GM23248 (cell line): Measurements from ENCODE around the gene INO80B. TPM values are rescaled to one million over a fixed set of nuclear protein-coding genes. Genes with fewer than 3 reads are reported as not detected.
A peak's percentile ranks its signal among the peaks of the same experiment; 100 is the strongest.
"Not testable (repeated sequence)": the region's sequence is repeated elsewhere in the genome, so short reads cannot be mapped to it uniquely, and the experiment has no call there.

Experiments
- DNase-seq: peaks from one replicate; pipeline ENCODE4 v3.0.0-alpha.2; 2015
- H2AFZ ChIP-seq: fragments of 200-600 bp; sonication (generic); 2 replicates; pipeline ENCODE4 v1.6.1; 2016; ENCODE audit warnings: antibody characterized with exemption
- H3F3A ChIP-seq: fragments of 200-600 bp; sonication (generic); 2 replicates; pipeline ENCODE4 v1.6.1; 2016; ENCODE audit warnings: mild to moderate bottlenecking, antibody characterized with exemption, mixed run types; ENCODE audit not compliant: insufficient read depth
- H3K27ac ChIP-seq: fragments of 200-600 bp; sonication (generic); 2 replicates; pipeline ENCODE4 v1.5.1; 2016; ENCODE audit warnings: mild to moderate bottlenecking
- H3K27me3 ChIP-seq: fragments of 200-600 bp; sonication (generic); replicated peaks from 2 replicates; pipeline ENCODE4 v1.6.1; 2016; ENCODE audit warnings: mild to moderate bottlenecking; ENCODE audit not compliant: insufficient read depth
- H3K36me3 ChIP-seq: fragments of 200-600 bp; sonication (generic); 2 replicates; pipeline ENCODE4 v1.6.1; 2016; ENCODE audit warnings: low read depth, mild to moderate bottlenecking
- H3K4me1 ChIP-seq: fragments of 200-600 bp; sonication (generic); 2 replicates; pipeline ENCODE4 v1.6.1; 2016; ENCODE audit warnings: mild to moderate bottlenecking; ENCODE audit not compliant: insufficient read depth
- H3K4me2 ChIP-seq: fragments of 200-600 bp; sonication (generic); one replicate; pipeline ENCODE4 v1.6.1; 2016; ENCODE audit warnings: mild to moderate bottlenecking; ENCODE audit not compliant: unreplicated experiment
- H3K4me3 ChIP-seq: fragments of 200-600 bp; sonication (generic); 2 replicates; pipeline ENCODE4 v1.5.1; 2016; ENCODE audit warnings: mild to moderate bottlenecking
- H3K79me2 ChIP-seq: fragments of 200-600 bp; sonication (generic); 2 replicates; pipeline ENCODE4 v1.6.1; 2016; ENCODE audit warnings: mild to moderate bottlenecking; ENCODE audit not compliant: insufficient read depth
- H3K9ac ChIP-seq: fragments of 200-600 bp; sonication (generic); 2 replicates; pipeline ENCODE4 v1.6.1; 2016; ENCODE audit warnings: mild to moderate bottlenecking
- H3K9me2 ChIP-seq: fragments of 200-600 bp; sonication (generic); 2 replicates; pipeline ENCODE4 v1.6.1; 2016; ENCODE audit warnings: mixed run types, mild to moderate bottlenecking, moderate library complexity; ENCODE audit not compliant: insufficient read depth
- H3K9me3 ChIP-seq: fragments of 200-600 bp; sonication (generic); one replicate; pipeline ENCODE4 v1.6.1; 2017; ENCODE audit warnings: low read depth
- H4K20me1 ChIP-seq: fragments of 200-600 bp; sonication (generic); 2 replicates; pipeline ENCODE4 v1.6.0; 2016; ENCODE audit not compliant: insufficient read depth
- EZH2 ChIP-seq: fragments of 200-600 bp; sonication (generic); IDR thresholded peaks from 2 replicates; pipeline ENCODE4 v1.6.1; 2018; ENCODE audit warnings: antibody characterized with exemption, mild to moderate bottlenecking; ENCODE audit not compliant: insufficient read depth, poor library complexity, severe bottlenecking
- EZH2phosphoT487 ChIP-seq: fragments of 200-600 bp; sonication (generic); IDR thresholded peaks from 2 replicates; pipeline ENCODE4 v1.6.1; 2018; ENCODE audit warnings: antibody characterized with exemption, moderate library complexity, mild to moderate bottlenecking, low read depth; ENCODE audit not compliant: insufficient read depth
- WGBS, 2 experiments: methylation state at CpG; one replicate each; pipeline ENCODE4 v1.1.6; 2015 to 2017; ENCODE audit warnings: low lambda C conversion rate in 2 of 2, low coverage in 1 of 2; ENCODE audit errors: missing lambda C conversion rate in 2 of 2; 5-methylcytosine and 5-hydroxymethylcytosine counted together
- in situ Hi-C: fragments of 300-500 bp; cut with MboI; formaldehyde crosslinking; loops from 2 replicates; pipeline ENCODE4 v1.15.0; 2020
- polyA plus RNA-seq: library from polyadenylated mRNA; unstranded; fragments of >200 nt; fragmentation: Nextera tagmentation; extraction: Ambion mirVana; gene quantifications from 2 replicates; pipeline ENCODE4 v1.2.1, GENCODE V29; 2016
- total RNA-seq: library from RNA; depleted of rRNA; stranded (reverse); fragments of >200 nt; shearing (Covaris generic); gene quantifications from 2 replicates; pipeline ENCODE4 v1.2.3, GENCODE V29; 2014

Gene INO80B
- total and polyA plus RNA-seq, 2 experiments from 2014 or later, result 4.9 to 10.9 TPM

GRCh38 chr2:74461187-74462053, 6.5 kb downstream of the INO80B start:
- in situ Hi-C loops, result no loop called here
- Histone ChIP-seq H3K4me2 (no peak overlapping the region), H3K27ac (no peak overlapping the region), H3K9ac (no peak overlapping the region), H3K27me3 (no peaks in the 10 kb centered on the region), H3K9me3 (no peaks in the 10 kb centered on the region), H4K20me1 (no peaks in the 10 kb centered on the region), H3K36me3 (no peaks in the 10 kb centered on the region; the same call in 1 of the 2 replicates), H3K9me2 (no peaks in the 10 kb centered on the region), H3K4me3 (no peak overlapping the region), H3K79me2 (peaks cover 52% of the 10 kb centered on the region), H3F3A (peaks cover 10% of the 10 kb centered on the region), H2AFZ (no peak overlapping the region), H3K4me1 (no peaks in the 10 kb centered on the region; the same call in 1 of the 2 replicates)
- DNase-seq, result no peak
- TF ChIP-seq EZH2phosphoT487, result no peak
- no peak for TF ChIP-seq EZH2
- 86 to 88% methylated on average over 27 of the region's 27 CpGs for WGBS, 2 experiments

GRCh38 chr2:74462054-74462785, 7.3 kb downstream of the INO80B start:
- Histone ChIP-seq H3K79me2 (peaks cover 51% of the 10 kb centered on the region), H3K4me1 (no peaks in the 10 kb centered on the region; the same call in 1 of the 2 replicates), H3K9me3 (no peaks in the 10 kb centered on the region), H3K27me3 (no peaks in the 10 kb centered on the region), H3F3A (peaks cover 7% of the 10 kb centered on the region), H4K20me1 (no peaks in the 10 kb centered on the region), H3K4me2 (no peak overlapping the region), H3K36me3 (no peaks in the 10 kb centered on the region; the same call in 1 of the 2 replicates), H3K9me2 (no peaks in the 10 kb centered on the region), H3K4me3 (no peak overlapping the region), H3K9ac (no peak overlapping the region), H2AFZ (no peak overlapping the region), H3K27ac (no peak overlapping the region)
- in situ Hi-C loops, result no loop called here
- DNase-seq, result no peak
- 75% methylated on average over 20 of the region's 20 CpGs for WGBS, 2 experiments
- TF ChIP-seq EZH2phosphoT487, result no peak
- TF ChIP-seq EZH2, result no peak

- Histone ChIP-seq H3K27ac (no peak overlapping the region), H3K27me3 (no peaks in the 10 kb centered on the region), H4K20me1 (no peaks in the 10 kb centered on the region), H3K36me3 (no peaks in the 10 kb centered on the region; the same call in 1 of the 2 replicates), H2AFZ (no peak overlapping the region), H3K4me2 (no peak overlapping the region), H3K9me3 (no peaks in the 10 kb centered on the region), H3K9me2 (no peaks in the 10 kb centered on the region), H3K9ac (no peak overlapping the region), H3K79me2 (peaks cover 51% of the 10 kb centered on the region), H3K4me3 (no peak overlapping the region), H3K4me1 (no peaks in the 10 kb centered on the region; the same call in 1 of the 2 replicates), H3F3A (peaks cover 11% of the 10 kb centered on the region)
- in situ Hi-C loops, result no loop called here
- WGBS, 2 experiments, result 72 to 74% methylated on average over 4 of the region's 4 CpGs
- TF ChIP-seq EZH2 (no peak), EZH2phosphoT487 (no peak)
- no peak for DNase-seq
Observed at GRCh38 chr2:74462786-74463105, 7.9 kb downstream of the INO80B start.

GRCh38 chr2:74464406-74464805, 9.5 kb downstream of the INO80B start:
- 1% methylated on average over 13 of the region's 13 CpGs for WGBS, 2 experiments
- H2AFZ ChIP-seq, result peak overlapping the region; percentile 83
- H3K27me3 ChIP-seq, result no peaks in the 10 kb centered on the region
- in situ Hi-C loops, result no loop called here
- peak overlapping the region; percentile 90 for H3K4me3 ChIP-seq
- H3K9me3 ChIP-seq, result no peaks in the 10 kb centered on the region
- peaks cover 11% of the 10 kb centered on the region for H3F3A ChIP-seq
- peak; percentile 47 for DNase-seq
- TF ChIP-seq EZH2 (no peak), EZH2phosphoT487 (no peak)
- peak overlapping the region; percentile 93 for H3K9ac ChIP-seq
- H3K4me1 ChIP-seq, result no peaks in the 10 kb centered on the region; the same call in 1 of the 2 replicates
- peak overlapping the region; percentile 89 for H3K4me2 ChIP-seq
- H3K79me2 ChIP-seq, result peaks cover 41% of the 10 kb centered on the region
- H4K20me1 ChIP-seq, result no peaks in the 10 kb centered on the region
- peak overlapping the region; percentile 92 for H3K27ac ChIP-seq
- H3K36me3 ChIP-seq, result no peaks in the 10 kb centered on the region; the same call in 1 of the 2 replicates
- H3K9me2 ChIP-seq, result no peaks in the 10 kb centered on the region

GRCh38 chr2:74470742-74471141, 15.9 kb downstream of the INO80B start:
- peaks cover 39% of the 10 kb centered on the region for H3F3A ChIP-seq
- 96% methylated on average over 12 of the region's 12 CpGs for WGBS, 2 experiments
- H3K9me2 ChIP-seq, H3K9me3 ChIP-seq, H3K4me2 ChIP-seq, H3K27me3 ChIP-seq, H4K20me1 ChIP-seq, H3K36me3 ChIP-seq, H3K27ac ChIP-seq, H2AFZ ChIP-seq, in situ Hi-C loops, H3K4me3 ChIP-seq, H3K9ac ChIP-seq, DNase-seq: not testable (repeated sequence)
- H3K79me2 ChIP-seq, result peaks cover 22% of the 10 kb centered on the region
- H3K4me1 ChIP-seq, result peaks cover 15% of the 10 kb centered on the region
